CD4-positive, alpha-beta T cell treated with Interleukin-15 for 1 hour (primary cell): Measurements from ENCODE around the gene NOSIP.
"Not testable (repeated sequence)": the region's sequence is repeated elsewhere in the genome, so short reads cannot be mapped to it uniquely, and the experiment has no call there.

Source experiments
- DNase-seq: peaks from one replicate; pipeline ENCODE4 v3.0.0-alpha.2; 2020

Gene NOSIP

GRCh38 chr19:49580264-49581006 lies at the start of gene NOSIP:
TSS of gene NOSIP (minus strand) at chr19:49580556. CDS start at chr19:49560691, 19,865 bp downstream.
- peak; percentile 96 for DNase-seq

- no peak for DNase-seq
Observed at GRCh38 chr19:49629659-49630058, 49.3 kb upstream of the NOSIP start.

GRCh38 chr19:49626226-49626625 lies 45.9 kb upstream of the NOSIP start:
- no peak for DNase-seq

- no peak for DNase-seq
Observed at GRCh38 chr19:49624967-49625910, 44.9 kb upstream of the NOSIP start.

GRCh38 chr19:49617860-49618259 lies 37.5 kb upstream of the NOSIP start:
- not testable (repeated sequence) for DNase-seq

GRCh38 chr19:49616945-49617344 lies 36.6 kb upstream of the NOSIP start:
- no peak for DNase-seq

- DNase-seq: no peak
Observed at GRCh38 chr19:49616532-49616931, 36.2 kb upstream of the NOSIP start.

GRCh38 chr19:49615861-49616260 lies 35.5 kb upstream of the NOSIP start:
- DNase-seq: no peak

- no peak for DNase-seq
Observed at GRCh38 chr19:49614096-49614833, 33.9 kb upstream of the NOSIP start.

- no peak for DNase-seq
Observed at GRCh38 chr19:49613374-49613773, 33.0 kb upstream of the NOSIP start.

- DNase-seq: no peak
Observed at GRCh38 chr19:49609499-49610092, 29.2 kb upstream of the NOSIP start.

- DNase-seq: no peak
Observed at GRCh38 chr19:49605605-49606004, 25.2 kb upstream of the NOSIP start.

- no peak for DNase-seq
Observed at GRCh38 chr19:49602806-49603205, 22.4 kb upstream of the NOSIP start.

GRCh38 chr19:49601482-49602038 lies 21.2 kb upstream of the NOSIP start:
- DNase-seq: no peak

- DNase-seq: no peak
Observed at GRCh38 chr19:49599378-49600295, 19.3 kb upstream of the NOSIP start.

GRCh38 chr19:49597703-49597974 lies 17.3 kb upstream of the NOSIP start:
- DNase-seq: no peak

GRCh38 chr19:49596954-49597702 lies 16.8 kb upstream of the NOSIP start:
- DNase-seq: no peak

- no peak for DNase-seq
Observed at GRCh38 chr19:49596407-49596806, 16.1 kb upstream of the NOSIP start.

GRCh38 chr19:49595819-49596404 lies 15.6 kb upstream of the NOSIP start:
- no peak for DNase-seq
